ENCODE results near the gene RANGAP1. TPM values are rescaled to one million over a fixed set of nuclear protein-coding genes. Genes with fewer than 3 reads are reported as not detected.
A peak's percentile ranks its signal among the peaks of the same experiment; 100 is the strongest.

Gene RANGAP1
- total and polyA plus RNA-seq, 2 of the 8 experiments (the other 6 are each of a cell fraction or from before 2014, with no cell fraction given): 121 to 171 TPM

- no peak for TF ChIP-seq CHD7 (IDR thresholded peaks at IDR 0.05; ENCODE audit: insufficient replicate concordance, low read length)
- TF ChIP-seq POLR2AphosphoS5 (IDR thresholded peaks at IDR 0.05; ENCODE audit: low read depth, low read length): peak; percentile 61; the same call in 1 of the 2 replicates
- TF ChIP-seq BCL11A (IDR thresholded peaks at IDR 0.05; ENCODE audit: low read depth in 2 of 2, low read length in 2 of 2): no peak
- TF ChIP-seq RNF2 (IDR thresholded peaks at IDR 0.05; ENCODE audit: borderline replicate concordance, low read depth, low read length, missing control alignments, poor library complexity, severe bottlenecking): no peak
- no peak; a peak in 1 of 4 replicates for TF ChIP-seq HDAC2 (IDR thresholded peaks at IDR 0.05; ENCODE audit: borderline replicate concordance in 1 of 2, low read depth in 2 of 2, low read length in 2 of 2)
- TF ChIP-seq GTF2F1 (IDR thresholded peaks at IDR 0.05; ENCODE audit: borderline replicate concordance, low read depth, low read length): no peak
- TF ChIP-seq RXRA (IDR thresholded peaks at IDR 0.05; ENCODE audit: insufficient read depth, low read depth, low read length): no peak
- TF ChIP-seq KDM5A (IDR thresholded peaks at IDR 0.05; ENCODE audit: low read length): no peak
Measured at GRCh38 chr22:41301085-41302020, 15.4 kb upstream of the RANGAP1 start, which contains the start of gene ZC3H7B (continued).
